HG03520 (cell line): ENCODE results near the gene GRIN1.
A peak's percentile ranks its signal among the peaks of the same experiment; 100 is the strongest.

ENCODE experiments used
- ATAC-seq: cut with Tn5 transposase; IDR thresholded peaks from one replicate; pipeline ENCODE4 v1.9.1; 2021; ENCODE audit warnings: mild to moderate bottlenecking, moderate library complexity; ENCODE audit not compliant: unreplicated experiment

Gene GRIN1

DNA sequence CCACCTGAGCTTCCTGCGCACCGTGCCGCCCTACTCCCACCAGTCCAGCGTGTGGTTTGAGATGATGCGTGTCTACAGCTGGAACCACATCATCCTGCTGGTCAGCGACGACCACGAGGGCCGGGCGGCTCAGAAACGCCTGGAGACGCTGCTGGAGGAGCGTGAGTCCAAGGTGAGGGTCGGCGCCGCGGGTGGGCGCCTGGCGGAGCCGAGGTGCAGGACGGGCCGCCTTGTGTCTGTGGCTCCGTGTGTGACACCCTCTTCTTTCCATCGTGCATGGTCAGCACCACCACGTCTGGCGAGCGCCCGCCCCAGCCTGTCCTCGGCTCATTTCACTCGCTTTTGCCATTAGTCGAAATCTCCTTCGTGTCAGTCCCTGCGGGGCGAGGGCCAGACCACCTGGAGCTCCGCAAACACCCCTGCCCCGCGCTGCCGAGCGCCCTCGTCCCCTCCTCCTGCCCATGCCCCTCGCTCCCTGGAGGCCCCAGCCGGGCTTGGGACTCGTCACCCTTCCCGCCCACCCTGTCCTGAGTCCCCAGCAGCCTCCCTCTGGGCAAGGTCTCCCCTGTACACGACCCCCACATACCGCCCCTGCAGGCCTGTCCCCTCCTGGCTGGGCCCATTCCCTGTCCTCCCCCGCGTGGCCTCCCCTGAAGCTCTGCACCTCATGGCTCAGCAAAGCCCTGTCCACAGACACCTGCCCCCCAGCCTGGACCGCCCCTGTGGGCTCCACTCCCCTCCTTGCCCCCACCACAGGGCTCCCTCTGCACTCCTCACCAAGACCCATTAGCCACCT lies 7.0 kb downstream of the GRIN1 start:
- no peak for ATAC-seq

DNA sequence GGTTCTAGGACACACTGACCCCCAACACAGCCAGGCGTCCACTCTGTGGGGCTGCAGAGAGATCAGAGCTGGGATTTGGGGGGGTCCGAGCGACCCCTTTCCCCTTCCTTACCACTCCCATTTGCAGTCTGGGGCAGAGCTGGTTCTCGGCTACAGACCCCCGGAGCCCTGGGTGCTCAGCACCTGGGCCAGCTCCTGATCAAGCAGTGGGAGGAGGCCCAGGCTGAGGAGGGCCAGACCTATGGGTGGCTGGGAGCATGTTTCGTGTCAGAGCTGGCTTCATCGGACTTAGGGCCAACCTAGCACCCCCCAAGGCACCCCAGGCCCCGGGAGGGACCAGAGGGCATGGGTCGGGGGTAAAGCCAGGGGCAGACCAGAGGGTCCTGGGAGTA lies 7.6 kb downstream of the GRIN1 start:
- ATAC-seq, result no peak

DNA sequence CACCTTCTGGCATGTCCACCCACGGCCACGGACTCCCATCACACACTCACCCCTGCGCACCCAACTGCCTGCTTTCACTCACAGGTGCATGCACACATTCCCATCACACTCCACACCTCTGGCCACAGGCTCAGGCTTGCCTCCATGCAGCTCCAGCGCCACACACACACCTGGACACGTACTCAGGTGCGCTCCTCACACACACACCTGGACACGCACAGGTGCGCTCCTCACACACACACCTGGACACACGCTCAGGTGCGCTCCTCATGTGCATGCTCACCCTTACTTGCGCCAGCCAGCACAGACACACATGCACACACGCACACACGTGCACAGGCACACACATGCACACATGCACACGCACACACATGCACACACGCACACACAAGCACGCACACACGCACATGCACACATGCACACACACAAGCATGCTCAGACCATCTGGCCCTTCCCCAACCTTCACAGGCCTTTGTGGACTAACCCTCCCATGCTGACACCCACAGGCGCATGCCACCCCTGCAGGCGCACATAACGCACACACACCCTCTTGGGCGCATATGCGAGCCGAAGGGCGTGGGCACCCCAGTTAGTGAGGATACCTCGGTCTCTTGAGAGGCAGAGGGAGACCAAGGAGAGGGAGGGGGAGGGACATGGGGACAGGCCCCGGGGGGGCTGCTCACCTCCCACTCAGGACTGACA lies 8.3 kb downstream of the GRIN1 start:
- ATAC-seq, result no peak

DNA sequence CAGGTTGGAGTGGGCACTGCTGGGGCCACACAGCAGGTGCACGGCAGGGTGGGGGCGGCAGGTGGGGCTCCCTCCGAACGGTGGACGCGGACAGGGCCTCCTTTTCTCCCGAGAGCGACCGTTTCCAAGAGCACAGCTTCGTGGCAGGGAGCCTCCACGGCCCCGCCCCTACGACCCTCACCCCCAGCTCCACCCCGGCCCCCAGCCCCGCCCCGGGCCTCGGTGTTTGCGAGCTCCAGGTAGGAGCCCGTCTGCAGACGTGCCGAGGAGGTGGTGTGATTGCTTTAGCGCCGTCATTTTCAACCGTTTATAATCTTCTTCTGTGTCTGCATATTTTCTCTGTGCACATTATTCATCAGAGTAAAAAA lies 8.8 kb downstream of the GRIN1 start:
- no peak for ATAC-seq

DNA sequence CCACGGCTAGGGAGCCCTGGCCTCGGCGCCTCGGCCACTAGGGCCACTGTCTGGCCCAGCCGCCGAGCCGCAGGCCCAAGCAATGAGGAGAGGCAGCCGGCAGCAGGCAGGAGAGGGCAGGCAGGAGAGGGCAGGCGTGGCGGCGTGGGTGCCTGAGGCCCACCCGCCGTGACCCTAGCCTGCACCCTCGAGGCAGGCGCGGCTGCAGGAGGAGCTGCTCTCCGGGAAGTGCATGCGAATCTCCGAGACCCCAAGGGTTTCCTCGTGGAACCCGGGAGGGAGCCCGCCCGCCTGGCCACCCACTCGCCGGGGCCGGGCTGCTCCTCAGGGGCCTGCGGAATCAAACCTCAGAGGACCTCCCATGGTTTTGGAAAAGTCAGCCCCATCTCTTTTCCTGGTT lies 9.3 kb downstream of the GRIN1 start:
- ATAC-seq, result no peak

DNA sequence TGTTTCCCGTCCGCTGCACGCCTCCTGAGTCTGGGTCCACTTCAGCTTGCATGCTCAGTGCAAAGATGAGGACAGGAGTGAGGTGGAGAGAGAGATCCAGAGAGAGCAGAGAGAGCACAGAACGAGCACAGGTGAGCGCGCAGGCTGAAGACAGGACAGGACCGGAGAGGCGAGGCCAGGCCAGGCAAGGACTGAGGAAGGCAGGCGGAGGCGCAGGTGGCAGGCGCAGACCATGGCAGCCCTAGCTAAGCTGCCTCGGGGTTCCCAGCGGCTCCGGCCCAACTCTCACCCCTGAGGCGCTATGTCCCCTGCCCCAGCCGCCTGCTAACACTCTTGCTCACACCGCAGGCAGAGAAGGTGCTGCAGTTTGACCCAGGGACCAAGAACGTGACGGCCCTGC lies 9.7 kb downstream of the GRIN1 start:
- no peak for ATAC-seq

DNA sequence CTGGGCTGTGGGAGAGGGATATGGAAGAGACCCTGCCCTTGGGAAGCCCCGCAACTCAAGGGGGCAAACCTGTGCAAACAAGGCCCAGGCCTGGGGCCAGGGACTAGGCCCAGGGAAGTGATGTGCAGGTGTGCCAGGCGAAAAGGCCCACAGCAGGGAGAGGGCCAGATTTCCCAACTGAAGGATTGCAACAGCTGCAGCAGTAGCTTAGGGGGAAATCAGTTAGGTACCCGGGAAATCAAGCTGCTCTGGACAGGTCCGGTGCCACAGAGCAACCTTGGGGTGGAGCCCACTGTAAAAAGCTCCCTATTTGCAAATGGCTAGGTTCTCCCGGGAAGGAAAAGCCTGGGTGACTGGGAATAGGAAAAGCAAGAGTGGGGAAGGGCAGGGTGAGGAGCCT lies 10.4 kb downstream of the GRIN1 start:
- no peak for ATAC-seq

DNA sequence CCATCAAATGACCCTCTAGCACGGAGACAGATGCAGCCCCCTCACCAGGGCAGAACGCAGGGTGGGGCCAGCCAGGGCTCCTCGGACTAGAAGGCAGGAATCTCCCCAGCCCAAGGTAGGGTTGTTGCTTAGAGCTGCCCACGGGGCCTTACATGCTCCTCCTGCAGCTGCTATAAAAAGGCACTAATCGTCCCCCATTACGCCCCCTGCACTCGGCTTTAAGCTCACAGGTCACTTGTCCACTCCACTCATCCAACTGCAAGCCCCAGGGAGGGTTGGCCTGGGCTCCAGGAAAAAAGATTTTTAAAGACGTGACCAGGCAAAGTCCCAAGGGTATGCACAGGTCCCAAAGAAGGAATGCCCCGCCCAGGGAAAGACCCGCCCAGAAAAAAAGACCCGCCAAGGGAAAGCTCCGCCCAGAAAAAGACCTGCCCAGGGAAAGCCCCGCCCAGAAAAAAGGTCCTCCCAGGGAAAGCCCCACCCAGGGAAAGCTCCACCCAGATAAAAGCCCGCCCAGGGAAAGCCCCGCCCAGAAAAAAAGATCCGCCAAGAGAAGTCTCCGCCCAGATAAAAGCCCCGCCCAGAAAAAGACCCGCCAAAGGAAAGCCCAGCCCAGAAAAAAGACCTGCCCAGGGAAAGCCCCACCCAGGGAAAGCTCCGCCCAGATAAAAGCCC lies 11.1 kb downstream of the GRIN1 start:
- peak; percentile 1 for ATAC-seq

DNA sequence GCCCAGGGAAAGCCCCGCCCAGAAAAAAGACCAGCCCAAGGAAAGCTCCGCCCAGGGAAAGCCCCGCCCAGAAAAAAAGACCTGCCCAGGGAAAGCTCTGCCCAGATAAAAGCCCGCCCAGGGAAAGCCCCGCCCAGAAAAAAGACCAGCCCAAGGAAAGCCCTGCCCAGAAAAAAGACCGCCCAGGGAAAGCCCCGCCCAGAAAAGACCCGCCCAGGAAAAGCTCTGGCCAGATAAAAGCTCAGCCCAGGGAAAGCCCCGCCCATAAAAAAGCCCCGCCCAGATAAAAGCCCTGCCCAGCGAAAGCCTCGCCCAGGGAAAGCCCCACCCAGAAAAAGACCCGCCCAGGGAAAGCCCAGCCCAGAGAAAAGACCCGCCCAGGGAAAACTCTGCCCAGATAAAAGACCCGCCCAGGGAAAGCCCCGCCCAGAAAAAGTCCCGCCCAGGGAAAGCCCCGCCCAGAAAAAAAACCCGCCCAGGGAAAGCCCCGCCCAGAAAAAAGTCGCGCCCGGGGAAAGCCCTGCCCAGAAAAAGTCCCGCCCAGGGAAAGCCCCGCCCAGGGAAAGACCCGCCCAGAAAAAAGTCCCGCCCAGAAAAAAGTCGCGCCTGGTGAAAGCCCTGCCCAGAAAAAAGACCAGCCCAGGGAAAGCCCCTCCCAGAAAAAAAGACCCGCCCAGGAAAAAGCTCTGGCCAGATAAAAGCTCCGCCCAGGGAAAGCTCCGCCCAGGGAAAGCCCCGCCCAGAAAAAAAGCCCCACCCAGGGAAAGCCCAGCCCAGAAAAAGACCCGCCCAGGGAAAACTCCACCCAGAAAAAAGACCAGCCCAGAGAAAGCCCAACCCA lies 11.9 kb downstream of the GRIN1 start:
- ATAC-seq, result peak; percentile 43

DNA sequence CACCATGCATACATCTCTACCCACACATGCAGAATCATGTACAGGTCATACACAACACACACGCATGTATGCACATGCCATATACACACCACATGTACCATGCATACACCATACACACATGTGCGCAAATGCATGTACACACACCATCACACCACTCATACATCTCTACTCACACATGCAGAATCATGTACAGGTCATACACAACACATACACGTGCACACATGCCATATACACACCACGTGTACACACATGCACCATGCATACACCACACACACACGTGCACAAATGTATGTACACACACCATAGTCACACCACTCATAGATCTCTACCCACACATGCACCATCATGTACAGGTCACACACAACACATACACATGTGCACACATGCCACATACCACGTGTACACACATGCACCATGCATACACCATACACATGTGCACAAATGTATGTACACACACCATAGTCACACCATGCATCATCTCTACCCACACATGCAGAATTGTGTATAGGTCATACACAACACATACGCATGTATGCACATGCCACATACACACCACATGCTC lies 14.0 kb downstream of the GRIN1 start:
- no peak for ATAC-seq

DNA sequence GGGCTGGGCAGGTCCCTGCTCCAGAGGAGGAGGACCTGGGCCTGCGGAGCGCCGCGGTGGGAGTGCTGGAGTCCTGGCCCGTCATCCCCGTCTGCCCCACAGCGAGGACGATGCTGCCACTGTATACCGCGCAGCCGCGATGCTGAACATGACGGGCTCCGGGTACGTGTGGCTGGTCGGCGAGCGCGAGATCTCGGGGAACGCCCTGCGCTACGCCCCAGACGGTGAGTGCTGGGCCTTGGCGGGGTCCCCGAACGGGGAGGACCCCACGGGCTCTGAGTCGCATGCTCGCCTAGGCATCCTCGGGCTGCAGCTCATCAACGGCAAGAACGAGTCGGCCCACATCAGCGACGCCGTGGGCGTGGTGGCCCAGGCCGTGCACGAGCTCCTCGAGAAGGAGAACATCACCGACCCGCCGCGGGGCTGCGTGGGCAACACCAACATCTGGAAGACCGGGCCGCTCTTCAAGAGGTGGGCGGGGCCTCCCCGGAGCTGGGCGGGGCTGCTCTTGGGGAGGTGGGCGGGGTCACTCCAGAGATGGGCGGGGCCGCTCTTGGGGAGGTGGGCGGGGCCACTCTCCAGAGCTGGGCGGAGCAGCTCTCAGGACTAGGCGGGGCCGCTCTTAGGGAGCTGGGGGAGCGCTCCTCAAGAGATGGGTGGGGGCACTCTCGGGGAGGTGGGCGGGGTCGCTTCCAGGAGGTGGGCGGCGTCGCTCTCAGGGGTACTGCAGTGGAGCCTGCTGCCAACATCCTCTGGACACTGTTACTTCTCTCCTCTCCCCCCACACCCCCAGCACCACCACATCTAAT lies 17.8 kb downstream of the GRIN1 start:
- no peak for ATAC-seq

DNA sequence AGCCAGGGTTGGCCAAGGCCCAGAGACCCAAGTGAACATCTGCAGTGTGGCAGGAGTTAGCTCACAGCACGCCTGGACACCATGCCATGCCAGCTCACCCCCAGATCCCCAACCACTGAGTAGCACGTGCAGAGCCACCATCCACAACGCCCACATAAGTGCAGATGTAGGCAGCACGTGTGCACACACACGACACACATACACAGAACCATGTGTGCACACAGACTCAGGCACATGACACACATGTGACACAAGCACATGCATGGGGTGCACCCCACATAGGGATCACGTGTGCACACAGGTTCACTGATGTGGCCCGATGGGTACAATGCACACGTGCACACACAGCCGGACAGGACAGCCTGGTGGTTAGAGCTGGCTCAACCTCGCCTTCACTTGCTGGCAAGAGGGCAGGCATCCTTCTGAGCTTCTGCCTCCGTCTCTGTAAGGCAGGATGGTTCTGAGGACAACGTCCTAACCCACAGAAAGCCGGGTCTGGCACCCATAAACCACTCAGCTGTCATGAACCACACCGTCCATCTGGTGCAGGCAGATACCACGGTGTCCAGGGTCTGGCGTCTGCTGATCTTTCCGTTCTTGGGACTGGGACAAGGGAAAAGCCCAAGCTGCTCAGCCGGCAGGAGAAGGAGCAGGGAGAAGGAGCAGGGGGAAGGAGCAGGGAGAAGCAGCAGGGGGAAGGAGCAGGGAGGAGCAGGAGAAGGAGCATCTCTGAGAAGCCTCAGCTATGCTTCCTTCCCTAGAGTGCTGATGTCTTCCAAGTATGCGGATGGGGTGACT lies 18.9 kb downstream of the GRIN1 start:
- no peak for ATAC-seq

DNA sequence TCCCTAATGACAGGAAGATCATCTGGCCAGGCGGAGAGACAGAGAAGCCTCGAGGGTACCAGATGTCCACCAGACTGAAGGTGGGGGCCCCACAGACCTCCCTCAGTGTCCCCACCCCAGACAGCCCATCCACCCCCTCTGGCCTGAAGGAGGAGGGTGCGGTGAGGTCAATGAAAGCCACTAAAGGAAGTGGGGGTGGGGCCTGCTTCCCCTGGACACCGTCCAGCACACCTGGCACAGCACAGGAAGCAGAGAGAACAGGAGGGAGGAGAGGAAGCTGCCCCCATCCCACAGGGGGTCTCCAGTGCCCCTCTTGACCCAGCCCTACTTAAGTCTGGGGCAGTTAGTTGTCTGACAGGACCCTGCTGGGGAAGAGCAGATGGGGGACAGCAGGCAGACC lies 19.7 kb downstream of the GRIN1 start:
- ATAC-seq, result no peak

DNA sequence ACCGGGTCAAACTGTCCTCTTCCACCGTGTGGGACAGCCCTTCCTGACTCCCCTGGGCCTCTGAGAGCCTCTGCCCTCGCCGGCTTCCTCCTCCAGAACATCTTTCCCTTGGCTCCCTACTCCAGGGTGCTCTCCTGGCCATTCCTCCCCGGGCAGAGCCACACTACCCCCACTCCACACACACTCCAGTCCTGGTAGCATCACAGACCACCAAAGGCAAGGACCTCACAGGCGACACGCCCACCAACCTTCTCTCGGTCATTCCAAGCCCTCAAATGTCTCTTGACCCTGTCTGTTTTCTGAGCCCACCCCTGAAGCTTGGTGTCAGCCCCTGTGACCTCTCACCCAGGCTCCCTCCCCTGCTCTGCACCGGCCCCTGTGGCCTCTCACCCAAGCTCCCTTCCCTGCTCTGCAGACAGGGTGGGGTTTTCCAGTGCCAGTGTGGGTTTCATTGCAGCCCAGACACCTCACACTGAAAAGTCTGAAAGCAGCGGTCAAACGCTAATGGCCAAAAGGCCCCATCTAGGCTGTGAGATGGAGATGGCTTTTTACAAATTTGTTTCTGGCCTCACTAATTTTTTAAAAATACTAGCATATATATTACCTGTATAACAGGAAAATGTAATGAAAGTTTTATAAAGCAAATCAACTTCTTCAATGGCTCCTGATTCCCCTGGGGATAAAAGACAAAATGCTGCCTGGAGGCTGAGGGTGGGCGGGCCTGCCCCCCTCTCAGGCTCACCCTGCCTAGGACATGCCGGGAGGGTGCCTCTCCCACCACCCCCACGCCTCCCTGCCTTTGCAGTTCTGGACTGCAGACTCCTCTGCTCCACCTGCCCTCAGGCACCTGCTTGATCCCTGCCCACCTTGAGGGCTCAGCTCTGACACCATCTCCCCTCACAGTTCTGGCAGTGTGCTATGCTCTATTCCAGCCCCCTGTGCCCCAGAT lies 20.4 kb downstream of the GRIN1 start:
- no peak for ATAC-seq

DNA sequence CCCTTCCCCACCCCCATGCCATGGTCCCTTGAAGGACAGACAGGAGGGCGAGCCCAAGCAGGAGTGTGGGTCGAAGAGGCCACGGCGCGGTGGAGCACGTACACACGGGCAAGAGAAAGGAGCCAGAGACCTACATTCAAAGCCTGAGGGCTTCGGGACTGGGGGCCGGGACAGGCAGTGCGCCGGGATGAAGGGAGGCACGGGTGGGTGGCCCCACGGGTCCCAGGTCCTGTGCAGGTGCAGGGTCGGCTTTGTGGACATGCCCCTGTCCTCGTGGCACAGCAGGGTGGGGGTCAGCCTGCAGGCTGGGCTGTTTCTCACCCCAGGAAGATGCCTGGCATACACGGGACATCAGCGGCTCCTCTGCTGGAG lies 21.1 kb downstream of the GRIN1 start:
- no peak for ATAC-seq

DNA sequence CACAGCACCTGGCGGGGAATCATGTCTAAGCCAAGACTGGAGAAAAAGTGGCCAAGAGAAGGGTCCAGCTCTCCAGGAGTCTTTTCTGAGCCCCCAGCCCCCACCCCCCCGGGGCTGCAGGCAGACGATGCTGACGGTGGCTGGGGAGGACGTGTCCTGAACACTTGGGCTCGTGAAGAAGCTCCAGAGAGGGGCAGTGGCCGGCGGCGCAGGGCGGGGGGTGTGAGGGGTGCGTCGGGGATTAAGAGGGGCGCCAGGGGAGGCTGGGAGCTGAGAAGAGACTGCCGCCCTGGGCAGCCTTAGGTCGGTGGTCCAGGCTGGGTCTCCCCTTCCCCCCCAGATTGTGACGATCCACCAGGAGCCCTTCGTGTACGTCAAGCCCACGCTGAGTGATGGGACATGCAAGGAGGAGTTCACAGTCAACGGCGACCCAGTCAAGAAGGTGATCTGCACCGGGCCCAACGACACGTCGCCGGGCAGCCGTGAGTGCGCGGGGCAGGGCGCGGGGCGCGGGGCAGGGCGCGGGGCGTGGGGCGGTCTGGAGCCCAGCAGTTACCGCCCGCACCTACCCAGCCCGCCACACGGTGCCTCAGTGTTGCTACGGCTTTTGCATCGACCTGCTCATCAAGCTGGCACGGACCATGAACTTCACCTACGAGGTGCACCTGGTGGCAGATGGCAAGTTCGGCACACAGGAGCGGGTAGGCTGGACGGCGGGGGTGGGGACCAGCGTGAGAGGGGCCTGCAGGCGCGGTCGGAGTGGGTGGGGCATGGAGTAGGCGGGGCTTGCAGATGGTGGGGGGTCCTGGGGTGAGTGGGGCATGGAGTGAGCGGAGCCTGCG lies 22.0 kb downstream of the GRIN1 start:
- ATAC-seq, result no peak
